Amygdala (tissue), 56 donors: ENCODE data around the gene CD55.

Experiments used
- DNase-seq, 56 donors: peaks; one replicate each; lab custom pipeline; 2025; lab: John Stamatoyannopoulos, UW

CD55 gene, protein sequence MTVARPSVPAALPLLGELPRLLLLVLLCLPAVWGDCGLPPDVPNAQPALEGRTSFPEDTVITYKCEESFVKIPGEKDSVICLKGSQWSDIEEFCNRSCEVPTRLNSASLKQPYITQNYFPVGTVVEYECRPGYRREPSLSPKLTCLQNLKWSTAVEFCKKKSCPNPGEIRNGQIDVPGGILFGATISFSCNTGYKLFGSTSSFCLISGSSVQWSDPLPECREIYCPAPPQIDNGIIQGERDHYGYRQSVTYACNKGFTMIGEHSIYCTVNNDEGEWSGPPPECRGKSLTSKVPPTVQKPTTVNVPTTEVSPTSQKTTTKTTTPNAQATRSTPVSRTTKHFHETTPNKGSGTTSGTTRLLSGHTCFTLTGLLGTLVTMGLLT

DNA sequence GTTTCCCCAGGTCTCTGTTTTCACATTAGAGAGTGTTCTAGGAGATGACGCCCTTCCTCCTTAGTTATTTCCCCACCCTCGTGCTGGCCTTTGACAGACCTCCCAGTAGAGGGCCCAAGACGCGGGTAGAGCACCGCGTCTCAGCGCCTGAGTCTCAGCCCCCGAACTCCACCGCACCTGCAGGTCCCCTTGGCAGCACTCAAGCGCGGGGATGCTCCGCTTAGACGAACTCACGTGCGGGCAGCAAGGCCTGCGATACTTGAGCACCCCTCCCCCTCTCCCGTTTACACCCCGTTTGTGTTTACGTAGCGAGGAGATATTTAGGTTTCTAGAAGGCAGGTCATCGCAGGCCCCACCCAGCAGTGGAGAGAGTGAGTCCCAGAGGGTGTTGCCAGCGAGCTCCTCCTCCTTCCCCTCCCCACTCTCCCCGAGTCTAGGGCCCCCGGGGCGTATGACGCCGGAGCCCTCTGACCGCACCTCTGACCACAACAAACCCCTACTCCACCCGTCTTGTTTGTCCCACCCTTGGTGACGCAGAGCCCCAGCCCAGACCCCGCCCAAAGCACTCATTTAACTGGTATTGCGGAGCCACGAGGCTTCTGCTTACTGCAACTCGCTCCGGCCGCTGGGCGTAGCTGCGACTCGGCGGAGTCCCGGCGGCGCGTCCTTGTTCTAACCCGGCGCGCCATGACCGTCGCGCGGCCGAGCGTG, at the start of gene CD55:
Gene CD55 (plus strand): TSS at position 600 of the 711 bp plus-strand sequence. CDS start 88 bp downstream, at position 688.
- DNase-seq = peak in 55 of 56 donors; percentile 50 to 93 (median 80)

DNA sequence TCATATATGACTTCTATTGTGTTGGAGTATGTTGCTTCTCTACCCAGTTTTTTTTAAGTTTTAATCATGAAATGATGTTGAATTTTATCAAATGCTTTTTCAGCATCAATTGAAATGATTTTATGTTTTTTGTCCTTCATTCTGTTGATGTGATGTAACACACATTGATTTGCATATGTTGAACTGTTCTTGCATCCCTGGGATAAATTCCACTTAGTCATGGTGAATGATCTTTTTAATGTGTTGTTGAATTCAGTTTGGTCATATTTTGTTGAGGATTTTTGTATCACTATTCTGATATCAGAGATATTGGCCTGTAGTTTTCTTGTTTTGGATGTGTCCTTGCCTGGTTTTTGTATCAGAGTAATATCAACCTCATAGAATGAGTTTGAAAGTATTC, 46.6 kb upstream of the CD55 start:
- DNase-seq = no peak

DNA sequence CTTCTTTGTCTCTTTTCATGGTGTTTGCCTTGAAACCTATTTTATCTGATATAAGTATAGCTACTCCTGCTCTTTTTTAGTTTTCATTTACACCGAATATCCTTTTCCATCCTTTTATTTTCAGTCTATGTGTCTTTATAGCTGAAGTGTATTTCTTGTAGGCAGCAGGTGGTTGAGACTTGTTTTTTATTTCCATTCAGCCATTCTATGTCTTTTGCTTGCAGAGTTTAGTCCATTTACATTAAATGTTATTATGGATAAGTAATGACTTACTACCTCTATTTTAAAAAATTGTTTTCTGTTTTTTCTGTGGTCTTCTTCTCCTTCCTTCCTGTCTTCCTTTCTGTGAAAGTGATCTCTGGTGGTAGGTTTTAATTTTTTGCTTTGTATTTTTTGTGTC, 45.0 kb upstream of the CD55 start:
- no peak for DNase-seq

DNA sequence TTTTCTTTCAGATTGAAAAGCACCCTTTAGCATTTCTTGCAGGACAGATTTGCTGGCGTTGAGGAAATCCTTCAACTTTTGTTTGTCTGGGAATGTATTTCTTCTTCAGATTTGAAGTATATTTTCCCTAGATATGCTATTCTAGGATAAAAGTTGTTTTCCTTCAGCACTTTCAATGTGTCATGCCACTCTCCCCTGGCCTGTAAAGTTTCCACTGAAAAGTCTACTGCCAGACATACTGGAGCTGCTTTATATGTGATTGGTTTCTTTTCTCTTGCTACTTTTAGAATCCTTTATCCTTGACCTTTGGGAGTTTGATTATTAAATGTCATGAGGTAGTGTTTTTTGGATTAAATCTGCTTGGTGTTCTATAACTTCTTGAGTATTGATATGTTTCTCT, 44.2 kb upstream of the CD55 start:
- DNase-seq = no peak

- no peak for DNase-seq
Measured at GRCh38 chr1:207279652-207280051, 41.8 kb upstream of the CD55 start.

- no peak for DNase-seq
Measured at GRCh38 chr1:207280706-207281105, 40.8 kb upstream of the CD55 start.

DNA sequence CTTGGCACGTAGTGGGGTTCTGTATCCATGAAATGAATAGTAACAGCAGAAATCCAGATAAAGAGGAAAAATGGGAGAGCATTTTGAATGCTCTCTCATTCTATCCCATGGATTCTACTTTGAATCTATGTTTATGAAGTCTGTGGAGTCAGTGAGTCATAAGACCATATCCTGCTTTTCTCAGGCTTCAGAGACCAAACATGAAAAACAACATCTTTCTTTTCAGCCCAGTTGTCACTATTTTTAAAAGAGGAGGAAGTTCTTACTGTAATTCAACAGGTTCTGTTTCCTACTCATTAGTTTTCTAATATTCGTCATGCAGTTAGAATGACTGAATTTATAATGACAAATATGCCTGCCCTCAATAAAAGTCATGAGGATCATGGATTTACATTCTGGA, 39.4 kb upstream of the CD55 start:
- DNase-seq = no peak

- no peak for DNase-seq
Measured at GRCh38 chr1:207282496-207283380, 38.7 kb upstream of the CD55 start.

- no peak for DNase-seq
Measured at GRCh38 chr1:207283421-207283820, 38.1 kb upstream of the CD55 start.

GRCh38 chr1:207284209-207284897, 37.1 kb upstream of the CD55 start:
- DNase-seq = no peak

- DNase-seq = no peak
Measured at GRCh38 chr1:207286786-207287468, 34.6 kb upstream of the CD55 start.

DNA sequence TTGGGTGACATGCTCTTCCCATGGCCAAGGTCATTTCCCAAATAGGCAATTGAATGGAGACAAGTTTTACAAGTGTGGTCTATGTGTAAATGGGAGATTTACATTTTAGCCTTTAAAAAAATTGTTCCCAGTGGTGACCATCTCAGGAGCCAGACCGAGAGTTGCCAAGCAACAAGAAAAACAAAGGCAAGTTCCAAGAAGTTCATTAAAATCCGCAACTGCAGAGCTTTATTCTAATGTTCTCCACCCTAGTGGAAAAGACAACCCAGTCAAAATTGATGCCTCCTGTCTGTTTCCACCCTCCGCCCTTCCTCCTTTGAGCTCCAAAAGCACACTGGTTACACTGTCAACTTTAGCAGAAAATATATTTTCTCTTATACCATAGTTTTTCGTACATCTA, 33.2 kb upstream of the CD55 start:
- DNase-seq = no peak

DNA sequence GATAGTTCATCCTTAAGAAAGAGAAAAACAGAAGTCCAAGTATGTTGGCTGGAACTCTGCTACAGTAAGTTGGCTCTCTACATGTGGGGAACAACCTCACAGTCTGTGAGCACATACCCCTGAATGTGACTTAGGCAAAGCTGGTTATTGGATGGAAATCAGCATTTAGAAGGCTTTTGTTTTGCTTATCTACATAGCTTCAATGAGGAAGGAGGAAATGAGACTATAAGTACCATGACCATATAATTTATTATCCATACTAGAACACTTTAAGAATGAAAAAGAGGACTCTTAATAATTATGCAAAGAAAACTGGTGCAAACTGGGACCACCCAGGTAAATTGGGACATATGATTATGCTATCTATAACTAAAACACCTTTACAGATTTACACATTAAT, 31.7 kb upstream of the CD55 start:
- no peak for DNase-seq

GRCh38 chr1:207291723-207292122, 29.8 kb upstream of the CD55 start:
- DNase-seq = no peak

DNA sequence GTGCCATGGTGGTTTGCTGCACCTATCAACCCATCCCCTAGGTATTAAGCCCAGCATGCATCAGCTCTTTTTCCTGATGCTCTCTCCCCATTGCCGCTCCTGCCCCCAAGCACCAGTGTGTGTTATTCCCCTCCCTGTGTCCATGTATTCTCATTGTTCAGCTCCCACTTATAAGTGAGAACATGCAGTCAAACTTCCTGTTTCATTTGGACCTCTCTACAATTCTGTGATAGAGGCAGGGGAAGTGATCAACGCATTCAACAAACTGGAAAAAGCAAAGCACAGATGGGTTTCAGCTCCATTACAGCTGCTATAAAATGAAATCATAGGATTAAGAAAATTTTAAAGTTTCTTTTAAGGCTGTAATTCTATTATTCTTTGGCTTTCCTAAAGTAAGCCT, 23.3 kb upstream of the CD55 start:
- DNase-seq = no peak

GRCh38 chr1:207298636-207299398, 22.7 kb upstream of the CD55 start:
- DNase-seq = no peak

GRCh38 chr1:207300970-207301369, 20.5 kb upstream of the CD55 start:
- no peak for DNase-seq

GRCh38 chr1:207302618-207303393, 18.7 kb upstream of the CD55 start:
- no peak for DNase-seq
